Esophagus mucosa (tissue), 1 donor: Measurements from ENCODE around the gene ZFYVE27. TPM values are rescaled to one million over a fixed set of nuclear protein-coding genes. Genes with fewer than 3 reads are reported as not detected.

ENCODE experiments used
- ATAC-seq: fragments of 200-7000 bp; cut with Tn5 transposase; one replicate; pipeline ENCODE4 v1.9.1; 2020
- total RNA-seq: library from RNA; stranded (reverse); gene quantifications from one replicate; pipeline ENCODE4 v1.2.4, GENCODE V29; 2023
- donor health status: DM: yes; HTN: yes; CAD: no.

Gene ZFYVE27
- total RNA-seq, 1 donor from 2014 or later: 10.7 TPM

GRCh38 chr10:97791824-97792721, 55.1 kb downstream of the ZFYVE27 start:
- peak; percentile 76 for ATAC-seq

GRCh38 chr10:97795886-97796285, 59.0 kb downstream of the ZFYVE27 start:
- no peak for ATAC-seq

GRCh38 chr10:97796651-97797050, 59.7 kb downstream of the ZFYVE27 start:
- no peak for ATAC-seq

DNA sequence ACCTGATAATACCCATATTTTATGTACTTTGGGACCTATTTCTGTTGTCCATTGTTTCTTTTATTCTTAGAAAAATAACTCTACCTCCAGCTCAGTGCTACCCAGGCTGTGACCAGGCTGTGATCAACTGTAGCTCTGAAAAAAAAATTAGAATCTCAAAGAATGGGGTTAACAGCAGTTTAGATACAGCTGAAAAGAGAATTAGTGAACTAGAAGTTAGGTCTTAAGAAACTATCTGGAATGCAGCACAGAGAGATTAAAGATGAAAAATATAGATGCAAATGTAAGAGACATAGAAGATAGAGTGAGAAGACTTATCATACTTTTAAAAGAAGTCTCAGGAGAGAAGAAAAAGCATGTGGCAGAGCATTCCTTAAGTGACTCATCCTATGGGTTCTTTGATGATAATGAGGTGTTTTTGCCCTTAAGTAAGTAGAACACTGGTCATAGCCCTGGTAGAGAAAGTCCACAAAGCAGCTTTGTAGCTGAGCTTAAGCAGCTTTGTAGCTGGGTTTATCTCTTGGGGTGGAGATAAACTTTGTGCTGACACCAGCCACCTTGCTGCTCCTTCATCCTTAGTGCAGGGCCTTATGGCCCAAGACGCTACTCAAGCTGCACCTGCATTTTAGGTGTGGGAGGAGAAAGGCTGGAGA, 62.2 kb downstream of the ZFYVE27 start:
- ATAC-seq: no peak

GRCh38 chr10:97800474-97800873, 63.5 kb downstream of the ZFYVE27 start:
- ATAC-seq: no peak

DNA sequence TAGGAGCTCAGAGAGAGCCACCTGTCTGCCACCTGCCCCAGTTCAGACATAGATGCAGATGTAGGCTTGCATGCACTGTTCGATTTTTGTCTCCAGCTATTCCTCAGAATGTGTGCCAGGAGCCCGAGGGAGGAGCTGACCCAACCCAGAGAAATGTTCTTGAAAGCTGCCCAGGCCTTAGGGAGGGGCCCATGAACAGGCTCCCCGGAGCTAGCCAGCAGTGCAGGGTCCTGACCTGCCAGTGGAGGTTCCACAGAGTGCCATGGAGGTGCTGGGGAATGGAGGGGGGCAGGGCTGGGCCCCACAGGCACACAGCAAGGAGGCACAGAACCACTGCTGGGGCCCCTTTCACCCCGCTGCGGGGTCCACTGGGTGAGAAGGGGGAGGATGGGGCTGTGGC, 64.5 kb downstream of the ZFYVE27 start:
- ATAC-seq: no peak

DNA sequence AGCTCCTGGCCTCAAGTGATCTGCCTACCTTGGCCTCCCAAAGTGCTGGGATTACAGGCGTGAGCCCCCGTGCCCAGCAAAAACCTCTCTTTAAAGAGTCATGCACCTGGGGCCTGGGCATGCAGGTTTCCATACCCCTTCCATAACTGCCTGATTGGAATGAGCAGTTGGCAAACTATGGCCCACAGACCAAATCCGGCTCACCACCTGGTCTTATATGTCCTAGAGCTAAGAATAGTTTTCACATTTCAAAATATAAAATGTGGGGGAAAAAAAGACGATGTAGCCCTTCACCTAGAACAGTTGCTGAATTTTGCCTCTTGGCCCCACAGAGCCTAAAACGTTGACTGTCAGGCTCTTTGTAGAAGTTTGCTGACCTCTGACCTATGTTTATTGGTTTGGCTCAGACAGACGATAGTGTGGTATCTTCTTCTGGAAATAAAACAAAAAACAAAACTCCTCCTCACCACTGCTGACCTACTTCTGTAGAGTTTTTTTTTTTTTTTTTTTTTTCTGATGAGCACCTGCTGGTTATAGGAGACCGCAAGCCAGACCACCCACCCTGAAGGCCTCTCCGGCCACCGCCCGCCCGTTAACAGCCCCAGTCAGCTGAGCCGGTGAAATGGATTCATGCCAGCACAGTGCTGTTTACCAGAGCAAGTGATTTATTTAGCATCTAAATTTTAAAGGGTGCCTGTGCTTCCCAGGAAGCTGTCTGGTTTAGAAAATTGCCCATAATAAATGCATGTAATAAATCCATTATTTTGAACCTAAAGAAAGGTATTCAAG, 68.4 kb downstream of the ZFYVE27 start:
- ATAC-seq: no peak

- ATAC-seq: no peak
Measured at GRCh38 chr10:97805949-97806348, 69.0 kb downstream of the ZFYVE27 start.

DNA sequence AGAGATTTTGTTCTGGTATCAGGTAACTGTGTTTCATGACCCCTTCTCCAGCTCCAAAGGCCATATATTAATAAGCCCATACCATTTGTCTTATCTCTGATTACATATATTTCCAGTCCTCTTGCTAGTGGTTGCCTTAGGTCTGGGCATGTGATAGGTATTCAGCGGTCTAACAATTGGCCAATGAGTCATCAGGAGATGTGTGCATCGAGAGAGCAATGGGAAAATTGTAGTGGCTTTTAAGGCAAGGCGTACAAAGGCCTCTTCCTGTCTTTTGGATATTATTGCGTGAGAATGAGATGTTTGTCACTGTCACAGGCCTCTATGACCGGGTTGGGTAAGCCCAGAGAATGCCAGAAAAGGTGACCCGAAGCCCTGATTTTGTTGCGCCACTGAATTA, 73.5 kb downstream of the ZFYVE27 start:
- ATAC-seq: peak; percentile 23

Other genes with a start within 250 kb of the ZFYVE27 start
- gene MMS19, start 238.7 kb upstream of the ZFYVE27 start, total RNA-seq: 44.0 TPM
- gene UBTD1, start 238.2 kb upstream of the ZFYVE27 start, total RNA-seq: 5.1 TPM
- 0.56 TPM for gene ANKRD2, start 164.3 kb upstream of the ZFYVE27 start, total RNA-seq
- 1.7 TPM for gene HOGA1, start 152.7 kb upstream of the ZFYVE27 start, total RNA-seq
- gene C10orf62, start 147.4 kb upstream of the ZFYVE27 start, total RNA-seq: 0.16 TPM
- 1.9 TPM for gene MORN4, start 103.6 kb upstream of the ZFYVE27 start, total RNA-seq
- 13.0 TPM for gene PI4K2A, start 96.5 kb upstream of the ZFYVE27 start, total RNA-seq
- 6.8 TPM for gene AVPI1, start 49.9 kb upstream of the ZFYVE27 start, total RNA-seq
- gene MARVELD1, start 23.4 kb upstream of the ZFYVE27 start, total RNA-seq: 12.1 TPM
- not detected for gene SFRP5, start 34.9 kb downstream of the ZFYVE27 start, total RNA-seq
- gene GOLGA7B, start 112.7 kb downstream of the ZFYVE27 start, total RNA-seq: 1.4 TPM